Measurements from ENCODE around the gene NUAK1.

- TF ChIP-seq CTCF (IDR thresholded peaks at IDR 0.05) (no peak), POLR2A (IDR thresholded peaks at IDR 0.05) (no peak)
Observed at GRCh38 chr12:106146987-106147386, 8.2 kb upstream of the NUAK1 start.
